ENCODE data around the gene THY1. TPM values are rescaled to one million over a fixed set of nuclear protein-coding genes. Genes with fewer than 3 reads are reported as not detected.

Gene THY1
- total RNA-seq, 6 donors from 2014 or later, result 0.39 to 30.5 (median 2.7) TPM; not detected in 1

- no peaks in the 10 kb centered on the region for H3K27me3 ChIP-seq
- no peaks in the 10 kb centered on the region for H3K9me3 ChIP-seq
- WGBS, 2 donors, result 78 to 89% methylated on average over 1 of the region's 1 CpG
- no peak for DNase-seq
- H3K4me1 ChIP-seq, result no peaks in the 10 kb centered on the region
- no peak overlapping the region for H3K27ac ChIP-seq
- no peak for TF ChIP-seq POLR2AphosphoS5 (IDR thresholded peaks at IDR 0.05)
- no peak for TF ChIP-seq POLR2A (IDR thresholded peaks at IDR 0.05)
- TF ChIP-seq CTCF (IDR thresholded peaks at IDR 0.05), result no peak
- no peak for TF ChIP-seq EP300 (IDR thresholded peaks at IDR 0.05)
- no peak for ATAC-seq (ENCODE audit: low FRiP score in 2 of 2)
- H3K36me3 ChIP-seq, result no peaks in the 10 kb centered on the region
- no peak overlapping the region for H3K4me3 ChIP-seq
Measured at GRCh38 chr11:119434591-119435330, 11.8 kb upstream of the THY1 start.

- H3K27me3 ChIP-seq, result no peaks in the 10 kb centered on the region
- H3K27ac ChIP-seq, result no peak overlapping the region
- ATAC-seq (ENCODE audit: low FRiP score in 2 of 2), result peak in 1 of 2 donors; percentile 34
- no peaks in the 10 kb centered on the region for H3K4me1 ChIP-seq
- no peak overlapping the region for H3K4me3 ChIP-seq
- no peak for DNase-seq
- no peaks in the 10 kb centered on the region for H3K9me3 ChIP-seq
- no peak for TF ChIP-seq CTCF (IDR thresholded peaks at IDR 0.05)
- WGBS, 2 donors, result 69 to 91% methylated on average over 1 of the region's 1 CpG
- no peaks in the 10 kb centered on the region for H3K36me3 ChIP-seq
Measured at GRCh38 chr11:119433358-119433725, 10.4 kb upstream of the THY1 start.

GRCh38 chr11:119432484-119433357, 9.7 kb upstream of the THY1 start:
- peak; percentile 36 to 84 for ATAC-seq (ENCODE audit: low FRiP score in 2 of 2)
- Histone ChIP-seq H3K4me3 (peak overlapping the region in 1 of 4 donors; percentile 0), H3K9me3 (no peaks in the 10 kb centered on the region)

GRCh38 chr11:119431523-119431922, 8.6 kb upstream of the THY1 start:
- WGBS, 2 donors, result 83 to 92% methylated on average over 7 of the region's 7 CpGs
- DNase-seq (no peak), ATAC-seq (ENCODE audit: low FRiP score in 2 of 2) (no peak)
- no peak overlapping the region for H3K27ac ChIP-seq
- H3K4me1 ChIP-seq, result no peaks in the 10 kb centered on the region
- H3K27me3 ChIP-seq, result no peaks in the 10 kb centered on the region
- no peaks in the 10 kb centered on the region for H3K9me3 ChIP-seq
- H3K36me3 ChIP-seq, result no peaks in the 10 kb centered on the region
- TF ChIP-seq EP300 (IDR thresholded peaks at IDR 0.05), result no peak
- TF ChIP-seq POLR2A (IDR thresholded peaks at IDR 0.05), result no peak
- TF ChIP-seq POLR2AphosphoS5 (IDR thresholded peaks at IDR 0.05), result no peak
- TF ChIP-seq CTCF (IDR thresholded peaks at IDR 0.05), result no peak
- no peak overlapping the region for H3K4me3 ChIP-seq

More at GRCh38 chr11:119432484-119433357, 9.7 kb upstream of the THY1 start:
- DNase-seq, result no peak
- 54 to 66% methylated on average over 21 of the region's 21 CpGs for WGBS, 2 donors
- H3K4me1 ChIP-seq, result no peaks in the 10 kb centered on the region
- H3K27ac ChIP-seq, result no peak overlapping the region
- no peaks in the 10 kb centered on the region for H3K27me3 ChIP-seq
- TF ChIP-seq POLR2AphosphoS5 (IDR thresholded peaks at IDR 0.05) (no peak), POLR2A (IDR thresholded peaks at IDR 0.05) (no peak), CTCF (IDR thresholded peaks at IDR 0.05) (no peak), EP300 (IDR thresholded peaks at IDR 0.05) (no peak)
- no peaks in the 10 kb centered on the region for H3K36me3 ChIP-seq

Measured in upper lobe of left lung (tissue), 6 donors.